Measurements from ENCODE around the gene CCNQ.

DNA sequence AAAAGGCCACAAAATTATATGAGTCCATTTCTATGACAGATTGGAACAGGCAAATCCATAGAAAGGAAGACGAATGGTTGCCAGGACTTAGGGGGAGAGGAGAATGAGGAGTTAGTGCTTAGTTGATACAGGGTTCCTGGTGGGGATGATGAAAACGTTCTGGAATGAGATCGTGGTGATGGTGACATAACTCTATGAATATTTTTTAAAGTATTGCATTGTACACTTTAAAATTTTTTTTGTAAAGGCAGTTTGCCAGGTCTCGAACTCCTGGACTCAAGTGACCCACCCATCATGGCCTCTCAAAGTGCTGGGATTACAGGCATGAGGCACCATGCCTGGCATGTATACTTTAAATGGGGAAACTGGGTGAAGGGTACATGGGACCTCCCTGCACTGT is 9.9 kb upstream of the CCNQ start:
- TF ChIP-seq, protein P1, sequence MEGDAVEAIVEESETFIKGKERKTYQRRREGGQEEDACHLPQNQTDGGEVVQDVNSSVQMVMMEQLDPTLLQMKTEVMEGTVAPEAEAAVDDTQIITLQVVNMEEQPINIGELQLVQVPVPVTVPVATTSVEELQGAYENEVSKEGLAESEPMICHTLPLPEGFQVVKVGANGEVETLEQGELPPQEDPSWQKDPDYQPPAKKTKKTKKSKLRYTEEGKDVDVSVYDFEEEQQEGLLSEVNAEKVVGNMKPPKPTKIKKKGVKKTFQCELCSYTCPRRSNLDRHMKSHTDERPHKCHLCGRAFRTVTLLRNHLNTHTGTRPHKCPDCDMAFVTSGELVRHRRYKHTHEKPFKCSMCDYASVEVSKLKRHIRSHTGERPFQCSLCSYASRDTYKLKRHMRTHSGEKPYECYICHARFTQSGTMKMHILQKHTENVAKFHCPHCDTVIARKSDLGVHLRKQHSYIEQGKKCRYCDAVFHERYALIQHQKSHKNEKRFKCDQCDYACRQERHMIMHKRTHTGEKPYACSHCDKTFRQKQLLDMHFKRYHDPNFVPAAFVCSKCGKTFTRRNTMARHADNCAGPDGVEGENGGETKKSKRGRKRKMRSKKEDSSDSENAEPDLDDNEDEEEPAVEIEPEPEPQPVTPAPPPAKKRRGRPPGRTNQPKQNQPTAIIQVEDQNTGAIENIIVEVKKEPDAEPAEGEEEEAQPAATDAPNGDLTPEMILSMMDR (IDR thresholded peaks at IDR 0.05; ENCODE audit: low read depth, low read length, missing input control): no peak
- TF ChIP-seq GABPA (IDR thresholded peaks at IDR 0.05 in 1 of 2, conservative IDR thresholded peaks at IDR 0.05 in 1 of 2): no peak
- TF ChIP-seq EGR1 (IDR thresholded peaks at IDR 0.05; ENCODE audit: low read depth in 2 of 2): no peak
- TF ChIP-seq MAX (IDR thresholded peaks at IDR 0.05): no peak
- TF ChIP-seq, protein P2, sequence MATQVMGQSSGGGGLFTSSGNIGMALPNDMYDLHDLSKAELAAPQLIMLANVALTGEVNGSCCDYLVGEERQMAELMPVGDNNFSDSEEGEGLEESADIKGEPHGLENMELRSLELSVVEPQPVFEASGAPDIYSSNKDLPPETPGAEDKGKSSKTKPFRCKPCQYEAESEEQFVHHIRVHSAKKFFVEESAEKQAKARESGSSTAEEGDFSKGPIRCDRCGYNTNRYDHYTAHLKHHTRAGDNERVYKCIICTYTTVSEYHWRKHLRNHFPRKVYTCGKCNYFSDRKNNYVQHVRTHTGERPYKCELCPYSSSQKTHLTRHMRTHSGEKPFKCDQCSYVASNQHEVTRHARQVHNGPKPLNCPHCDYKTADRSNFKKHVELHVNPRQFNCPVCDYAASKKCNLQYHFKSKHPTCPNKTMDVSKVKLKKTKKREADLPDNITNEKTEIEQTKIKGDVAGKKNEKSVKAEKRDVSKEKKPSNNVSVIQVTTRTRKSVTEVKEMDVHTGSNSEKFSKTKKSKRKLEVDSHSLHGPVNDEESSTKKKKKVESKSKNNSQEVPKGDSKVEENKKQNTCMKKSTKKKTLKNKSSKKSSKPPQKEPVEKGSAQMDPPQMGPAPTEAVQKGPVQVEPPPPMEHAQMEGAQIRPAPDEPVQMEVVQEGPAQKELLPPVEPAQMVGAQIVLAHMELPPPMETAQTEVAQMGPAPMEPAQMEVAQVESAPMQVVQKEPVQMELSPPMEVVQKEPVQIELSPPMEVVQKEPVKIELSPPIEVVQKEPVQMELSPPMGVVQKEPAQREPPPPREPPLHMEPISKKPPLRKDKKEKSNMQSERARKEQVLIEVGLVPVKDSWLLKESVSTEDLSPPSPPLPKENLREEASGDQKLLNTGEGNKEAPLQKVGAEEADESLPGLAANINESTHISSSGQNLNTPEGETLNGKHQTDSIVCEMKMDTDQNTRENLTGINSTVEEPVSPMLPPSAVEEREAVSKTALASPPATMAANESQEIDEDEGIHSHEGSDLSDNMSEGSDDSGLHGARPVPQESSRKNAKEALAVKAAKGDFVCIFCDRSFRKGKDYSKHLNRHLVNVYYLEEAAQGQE (IDR thresholded peaks at IDR 0.05): no peak
- TF ChIP-seq JUND (IDR thresholded peaks at IDR 0.05): no peak
- no peak for TF ChIP-seq YY1 (IDR thresholded peaks at IDR 0.05)
- TF ChIP-seq, protein P3, sequence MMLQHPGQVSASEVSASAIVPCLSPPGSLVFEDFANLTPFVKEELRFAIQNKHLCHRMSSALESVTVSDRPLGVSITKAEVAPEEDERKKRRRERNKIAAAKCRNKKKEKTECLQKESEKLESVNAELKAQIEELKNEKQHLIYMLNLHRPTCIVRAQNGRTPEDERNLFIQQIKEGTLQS (IDR thresholded peaks at IDR 0.05): no peak

Measured in liver (tissue), 3 donors.